OCI-LY1 (cell line): ENCODE results near the gene RNF111.

ENCODE experiments used
- H2AFZ ChIP-seq: fragments of 200-600 bp; sonication (generic), shearing (Covaris generic); 2 replicates; pipeline ENCODE4 v1.6.0; 2014; ENCODE audit warnings: antibody characterized with exemption, mild to moderate bottlenecking, low read length
- H3F3A ChIP-seq: fragments of 200-600 bp; sonication (generic), shearing (Covaris generic); 2 replicates; pipeline ENCODE4 v1.6.0; 2014; ENCODE audit warnings: mild to moderate bottlenecking, antibody characterized with exemption, low read length, moderate library complexity; ENCODE audit not compliant: insufficient read depth
- H3K27ac ChIP-seq: fragments of 200-600 bp; sonication (generic); 2 replicates; pipeline ENCODE4 v1.5.1; 2014; ENCODE audit warnings: low read length, mixed run types, mild to moderate bottlenecking, low read depth; ENCODE audit not compliant: poor library complexity, severe bottlenecking
- H3K27me3 ChIP-seq: fragments of 200-600 bp; sonication (generic); 2 replicates; pipeline ENCODE4 v1.6.0; 2014; ENCODE audit warnings: antibody characterized with exemption, mild to moderate bottlenecking, low read length, moderate library complexity; ENCODE audit not compliant: insufficient read depth
- H3K36me3 ChIP-seq: fragments of 200-600 bp; sonication (generic); 2 replicates; pipeline ENCODE4 v1.6.1; 2014; ENCODE audit warnings: mild to moderate bottlenecking, antibody characterized with exemption, low read length, moderate library complexity, mixed read lengths; ENCODE audit not compliant: insufficient read depth
- H3K4me1 ChIP-seq: fragments of 200-600 bp; sonication (generic); 2 replicates; pipeline ENCODE4 v1.5.1; 2014; ENCODE audit warnings: mild to moderate bottlenecking, low read length, moderate library complexity; ENCODE audit not compliant: insufficient read depth, severe bottlenecking
- H3K4me2 ChIP-seq: fragments of 200-600 bp; sonication (generic), shearing (Covaris generic); 2 replicates; pipeline ENCODE4 v1.6.1; 2014; ENCODE audit warnings: low read length
- H3K4me3 ChIP-seq: fragments of 200-600 bp; sonication (generic); 2 replicates; pipeline ENCODE4 v1.5.1; 2014; ENCODE audit warnings: low read length, low read depth, mild to moderate bottlenecking, mixed read lengths; ENCODE audit not compliant: poor library complexity, severe bottlenecking
- H3K79me2 ChIP-seq: fragments of 200-600 bp; shearing (Covaris generic); 2 replicates; pipeline ENCODE4 v1.6.1; 2016; ENCODE audit warnings: mixed run types, low read length, mixed read lengths; ENCODE audit not compliant: insufficient read depth
- H3K9ac ChIP-seq: fragments of 200-600 bp; sonication (generic), shearing (Covaris generic); 2 replicates; pipeline ENCODE4 v1.6.1; 2014; ENCODE audit warnings: mild to moderate bottlenecking, low read length, mixed read lengths
- H3K9me2 ChIP-seq: fragments of 200-600 bp; sonication (generic), shearing (Covaris generic); 2 replicates; pipeline ENCODE4 v1.6.1; 2014; ENCODE audit warnings: low read depth, mild to moderate bottlenecking, low read length, mixed read lengths
- H3K9me3 ChIP-seq: fragments of 200-600 bp; shearing (Covaris generic); 2 replicates; pipeline ENCODE4 v1.6.1; 2014; ENCODE audit warnings: low read length, mixed read lengths
- H4K20me1 ChIP-seq: fragments of 200-600 bp; sonication (generic), shearing (Covaris generic); 2 replicates; pipeline ENCODE4 v1.6.0; 2016; ENCODE audit warnings: mild to moderate bottlenecking, low read length; ENCODE audit not compliant: insufficient read depth
- CTCF ChIP-seq: fragments of 200-600 bp; sonication (generic), shearing (Covaris generic); IDR thresholded peaks from 2 replicates; pipeline ENCODE4 v1.5.1; 2017; ENCODE audit warnings: mild to moderate bottlenecking, antibody characterized with exemption, low read length, moderate library complexity, mixed read lengths
- EZH2 ChIP-seq: fragments of 200-600 bp; sonication (generic), shearing (Covaris generic); IDR thresholded peaks from 2 replicates; pipeline ENCODE4 v1.8.0; 2017; ENCODE audit warnings: borderline replicate concordance, mixed run types, mild to moderate bottlenecking, antibody characterized with exemption, low read length, moderate library complexity, mixed read lengths

Gene RNF111

GRCh38 chr15:58987036-58987435, 427 bp upstream of the RNF111 start:
- Histone ChIP-seq H3K9me2 (no peaks in the 10 kb centered on the region), H3K4me1 (peaks cover 38% of the 10 kb centered on the region), H3K4me3 (peak overlapping the region; percentile 100), H3K9me3 (no peaks in the 10 kb centered on the region), H3F3A (no peaks in the 10 kb centered on the region), H3K4me2 (peak overlapping the region; percentile 97), H3K9ac (peak overlapping the region; percentile 99), H3K27ac (peak overlapping the region; percentile 18), H3K27me3 (no peaks in the 10 kb centered on the region), H3K36me3 (peaks cover 27% of the 10 kb centered on the region), H3K79me2 (peaks cover 44% of the 10 kb centered on the region), H2AFZ (peak overlapping the region; percentile 99), H4K20me1 (peaks cover 10% of the 10 kb centered on the region; the same call in 1 of the 2 replicates)
- TF ChIP-seq EZH2, result no peak
- TF ChIP-seq CTCF, result no peak

GRCh38 chr15:58988006-58988785, 733 bp downstream of the RNF111 start:
- Histone ChIP-seq H3K9me2 (no peaks in the 10 kb centered on the region), H3K79me2 (peaks cover 56% of the 10 kb centered on the region), H3K4me1 (peaks cover 36% of the 10 kb centered on the region), H3F3A (no peaks in the 10 kb centered on the region), H3K27ac (peak overlapping the region; percentile 78), H3K4me2 (peak overlapping the region; percentile 97), H3K36me3 (peaks cover 32% of the 10 kb centered on the region), H3K9me3 (no peaks in the 10 kb centered on the region), H3K27me3 (no peaks in the 10 kb centered on the region), H2AFZ (peak overlapping the region; percentile 78), H3K9ac (peak overlapping the region; percentile 99), H3K4me3 (peak overlapping the region; percentile 100), H4K20me1 (peaks cover 10% of the 10 kb centered on the region; the same call in 1 of the 2 replicates)
- no peak for TF ChIP-seq CTCF
- no peak for TF ChIP-seq EZH2

GRCh38 chr15:58992181-58992580, 4.7 kb downstream of the RNF111 start:
- no peaks in the 10 kb centered on the region for H3K9me3 ChIP-seq

More at GRCh38 chr15:58992181-58992580, 4.7 kb downstream of the RNF111 start:
- H2AFZ ChIP-seq, result no peak overlapping the region
- no peak for TF ChIP-seq CTCF
- TF ChIP-seq EZH2, result no peak
- no peaks in the 10 kb centered on the region for H3F3A ChIP-seq
- no peak overlapping the region for H3K9ac ChIP-seq
- H3K4me2 ChIP-seq, result no peak overlapping the region
- H3K4me3 ChIP-seq, result no peak overlapping the region
- H3K9me2 ChIP-seq, result no peaks in the 10 kb centered on the region
- H4K20me1 ChIP-seq, result peaks cover 10% of the 10 kb centered on the region; the same call in 1 of the 2 replicates
- peaks cover 38% of the 10 kb centered on the region for H3K36me3 ChIP-seq
- no peaks in the 10 kb centered on the region for H3K27me3 ChIP-seq
- H3K27ac ChIP-seq, result no peak overlapping the region
- peaks cover 94% of the 10 kb centered on the region for H3K79me2 ChIP-seq
- peaks cover 30% of the 10 kb centered on the region for H3K4me1 ChIP-seq
